ENCODE measurements around the gene DGKI. TPM values are rescaled to one million over a fixed set of nuclear protein-coding genes. Genes with fewer than 3 reads are reported as not detected.

The DGKI gene
- total and polyA plus RNA-seq, 10 donors: 0.03 to 1.0 (median 0.45) TPM

- WGBS, 5 donors: 67 to 80% (median 77%) methylated on average over 1 of the region's 1 CpG
- Histone ChIP-seq H3K36me3 (no peaks in the 10 kb centered on the region), H3K4me3 (no peak overlapping the region), H3K27ac (no peak overlapping the region), H3K27me3 (replicated peaks in 1 of 7) (no peaks in the 10 kb centered on the region), H3K9me3 (no peaks in the 10 kb centered on the region), H3K4me1 (no peaks in the 10 kb centered on the region)
- intact Hi-C loops (cut with DNase I; ENCODE audit: low total_unique reads): no loop called here
- no peak for DNase-seq
- TF ChIP-seq CTCF (IDR thresholded peaks at IDR 0.05 in 8 of 11, conservative IDR thresholded peaks at IDR 0.05 in 3 of 11) (no peak), POLR2AphosphoS5 (IDR thresholded peaks at IDR 0.05) (no peak), POLR2A (IDR thresholded peaks at IDR 0.05) (no peak)
Observed at GRCh38 chr7:137801491-137801890, 45.3 kb downstream of the DGKI start.

DNA sequence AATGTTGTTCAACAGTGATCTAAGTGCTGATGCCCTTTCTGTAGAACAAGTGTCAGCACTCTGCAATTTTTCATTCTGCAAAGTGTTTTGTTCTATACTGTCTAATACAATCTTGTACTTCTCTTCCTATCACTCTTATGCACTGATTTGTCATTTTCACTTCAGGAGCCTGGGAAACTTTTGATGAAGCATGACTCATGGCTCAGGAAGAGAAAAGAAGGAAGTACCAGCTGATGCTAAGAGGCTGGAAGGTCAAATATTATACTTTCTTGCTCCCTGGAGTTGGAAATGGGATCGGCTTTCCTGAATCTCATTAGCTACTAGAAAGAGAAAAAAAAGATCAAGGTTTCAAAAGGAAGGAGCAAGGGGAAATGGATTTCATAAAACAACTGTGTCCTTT, 45.8 kb downstream of the DGKI start:
- Histone ChIP-seq H3K9me3 (no peaks in the 10 kb centered on the region), H3K4me3 (no peak overlapping the region), H3K36me3 (no peaks in the 10 kb centered on the region), H3K27me3 (replicated peaks in 1 of 7) (no peaks in the 10 kb centered on the region), H3K27ac (no peak overlapping the region), H3K4me1 (no peaks in the 10 kb centered on the region)
- TF ChIP-seq POLR2A (IDR thresholded peaks at IDR 0.05) (no peak), POLR2AphosphoS5 (IDR thresholded peaks at IDR 0.05) (no peak), CTCF (IDR thresholded peaks at IDR 0.05 in 8 of 11, conservative IDR thresholded peaks at IDR 0.05 in 3 of 11) (no peak)
- 48 to 80% (median 64%) methylated on average over 1 of the region's 1 CpG for WGBS, 5 donors
- intact Hi-C loops (cut with DNase I; ENCODE audit: low total_unique reads): no loop called here
- no peak for DNase-seq

GRCh38 chr7:137798073-137798763, 48.6 kb downstream of the DGKI start:
- Histone ChIP-seq H3K36me3 (no peaks in the 10 kb centered on the region), H3K4me1 (no peaks in the 10 kb centered on the region), H3K4me3 (no peak overlapping the region), H3K9me3 (peaks cover 0 to 4% (median 0%) of the 10 kb centered on the region in 8 donors), H3K27ac (no peak overlapping the region), H3K27me3 (replicated peaks in 1 of 7) (no peaks in the 10 kb centered on the region)
- WGBS, 5 donors: 65 to 86% (median 69%) methylated on average over 4 of the region's 4 CpGs
- DNase-seq: no peak
- TF ChIP-seq CTCF (IDR thresholded peaks at IDR 0.05 in 8 of 11, conservative IDR thresholded peaks at IDR 0.05 in 3 of 11) (no peak), POLR2A (IDR thresholded peaks at IDR 0.05) (no peak), POLR2AphosphoS5 (IDR thresholded peaks at IDR 0.05) (no peak)
- intact Hi-C loops (cut with DNase I; ENCODE audit: low total_unique reads): no loop called here

- WGBS, 5 donors: 81 to 94% (median 91%) methylated on average over 4 of the region's 4 CpGs
- H3K36me3 ChIP-seq: no peaks in the 10 kb centered on the region
- intact Hi-C loops (cut with DNase I; ENCODE audit: low total_unique reads): no loop called here
Observed at GRCh38 chr7:137795211-137795610, 51.6 kb downstream of the DGKI start.

More at GRCh38 chr7:137795211-137795610, 51.6 kb downstream of the DGKI start:
- Histone ChIP-seq H3K9me3 (peaks cover 0 to 4% (median 0%) of the 10 kb centered on the region in 8 donors), H3K27ac (no peak overlapping the region), H3K4me1 (no peaks in the 10 kb centered on the region), H3K4me3 (no peak overlapping the region), H3K27me3 (replicated peaks in 1 of 7) (no peaks in the 10 kb centered on the region)
- TF ChIP-seq POLR2AphosphoS5 (IDR thresholded peaks at IDR 0.05): no peak
- TF ChIP-seq POLR2A (IDR thresholded peaks at IDR 0.05): no peak
- no peak for TF ChIP-seq CTCF (IDR thresholded peaks at IDR 0.05 in 8 of 11, conservative IDR thresholded peaks at IDR 0.05 in 3 of 11)
- no peak for DNase-seq

All from spleen (tissue), 11 donors.